Right lobe of liver (tissue), 4 donors: ENCODE results near the gene ACTA1.

ENCODE experiments used
- CTCF ChIP-seq, 4 donors: fragments of 200-600 bp in 3 of 4; fragments of 450-650 bp in 1 of 4; IDR thresholded peaks; one replicate each; pipeline versions ENCODE4 v1.5.1 to v1.8.0; 2016 to 2022; ENCODE audit warnings: antibody characterized with exemption in 4 of 4, mild to moderate bottlenecking in 2 of 4
- POLR2A ChIP-seq: fragments of 450-650 bp; IDR thresholded peaks from one replicate; pipeline ENCODE4 v1.6.1; 2017; ENCODE audit warnings: antibody characterized with exemption, mild to moderate bottlenecking
- donor health status: DM: no; HTN: no; CAD: no.
- donor health status: DM: no; HTN: no; CAD: no.
- donor health status: DM: no; HTN: yes; CAD: no.

- no peak for TF ChIP-seq CTCF (IDR thresholded peaks at IDR 0.05)
- TF ChIP-seq POLR2A = no peak
These were observed 40.6 kb upstream of the ACTA1 start for GRCh38 chr1:229474509-229474908.
